Gastrocnemius medialis (tissue), 4 donors: ENCODE results near the gene HEY2.

Experiments used
- POLR2A ChIP-seq, 2 donors: fragments of 450-650 bp; IDR thresholded peaks; one replicate each; pipeline ENCODE4 v1.6.1; 2017; ENCODE audit warnings: antibody characterized with exemption in 2 of 2, mild to moderate bottlenecking in 2 of 2, moderate library complexity in 2 of 2
- TF ChIP-seq, protein P1 (sequence below), 5 experiments: fragments of 450-650 bp in 3 of 5; fragments of 200-600 bp in 2 of 5; sonication (generic) in 2 of 5; IDR thresholded peaks in 4 of 5; conservative IDR thresholded peaks in 1 of 5; 1 replicate in 4 of 5; 2 replicates in 1 of 5; pipeline ENCODE4 v1.5.1; 2016 to 2019; ENCODE audit warnings: antibody characterized with exemption in 5 of 5, mild to moderate bottlenecking in 3 of 5, moderate library complexity in 3 of 5

GRCh38 chr6:125749173-125749864 is at the start of gene HEY2:
- TF ChIP-seq, protein P1, sequence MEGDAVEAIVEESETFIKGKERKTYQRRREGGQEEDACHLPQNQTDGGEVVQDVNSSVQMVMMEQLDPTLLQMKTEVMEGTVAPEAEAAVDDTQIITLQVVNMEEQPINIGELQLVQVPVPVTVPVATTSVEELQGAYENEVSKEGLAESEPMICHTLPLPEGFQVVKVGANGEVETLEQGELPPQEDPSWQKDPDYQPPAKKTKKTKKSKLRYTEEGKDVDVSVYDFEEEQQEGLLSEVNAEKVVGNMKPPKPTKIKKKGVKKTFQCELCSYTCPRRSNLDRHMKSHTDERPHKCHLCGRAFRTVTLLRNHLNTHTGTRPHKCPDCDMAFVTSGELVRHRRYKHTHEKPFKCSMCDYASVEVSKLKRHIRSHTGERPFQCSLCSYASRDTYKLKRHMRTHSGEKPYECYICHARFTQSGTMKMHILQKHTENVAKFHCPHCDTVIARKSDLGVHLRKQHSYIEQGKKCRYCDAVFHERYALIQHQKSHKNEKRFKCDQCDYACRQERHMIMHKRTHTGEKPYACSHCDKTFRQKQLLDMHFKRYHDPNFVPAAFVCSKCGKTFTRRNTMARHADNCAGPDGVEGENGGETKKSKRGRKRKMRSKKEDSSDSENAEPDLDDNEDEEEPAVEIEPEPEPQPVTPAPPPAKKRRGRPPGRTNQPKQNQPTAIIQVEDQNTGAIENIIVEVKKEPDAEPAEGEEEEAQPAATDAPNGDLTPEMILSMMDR (IDR thresholded peaks at IDR 0.05 in 4 of 5, conservative IDR thresholded peaks at IDR 0.05 in 1 of 5): peak in 3 of 5 experiments; percentile 43 to 51 (median 48)
- peak; percentile 92 to 97 for TF ChIP-seq POLR2A (IDR thresholded peaks at IDR 0.05)
